ENCODE data around the gene ZXDB. TPM values are rescaled to one million over a fixed set of nuclear protein-coding genes. Genes with fewer than 3 reads are reported as not detected.

ZXDB gene
- total RNA-seq, 2 donors from 2014 or later, result 10.7 to 14.4 TPM

GRCh38 chrX:57643698-57644097, 51.9 kb downstream of the ZXDB start:
- no peak overlapping the region for H3K27ac ChIP-seq
- no peak for DNase-seq (ENCODE audit: low spot score)
- TF ChIP-seq POLR2AphosphoS5 (IDR thresholded peaks at IDR 0.05) (no peak), CTCF (IDR thresholded peaks at IDR 0.05) (no peak), POLR2A (IDR thresholded peaks at IDR 0.05) (no peak)
- no peaks in the 10 kb centered on the region for H3K9me3 ChIP-seq
- H3K4me3 ChIP-seq, result no peak overlapping the region
- no peaks in the 10 kb centered on the region for H3K4me1 ChIP-seq (replicated peaks)
- H3K36me3 ChIP-seq, result no peaks in the 10 kb centered on the region
- intact Hi-C loops (cut with DNase I), result no loop called here
- H3K27me3 ChIP-seq (replicated peaks; ENCODE audit: insufficient read depth), result no peaks in the 10 kb centered on the region
- 56% methylated on average over 1 of the region's 1 CpG for WGBS

- Histone ChIP-seq H3K9me3 (no peaks in the 10 kb centered on the region), H3K4me1 (replicated peaks) (no peaks in the 10 kb centered on the region), H3K27me3 (replicated peaks; ENCODE audit: insufficient read depth) (no peaks in the 10 kb centered on the region), H3K4me3 (no peak overlapping the region), H3K27ac (no peak overlapping the region), H3K36me3 (no peaks in the 10 kb centered on the region)
- TF ChIP-seq POLR2A (IDR thresholded peaks at IDR 0.05), result no peak
- TF ChIP-seq CTCF (IDR thresholded peaks at IDR 0.05), result no peak
- no peak for TF ChIP-seq POLR2AphosphoS5 (IDR thresholded peaks at IDR 0.05)
- intact Hi-C loops (cut with DNase I), result no loop called here
- DNase-seq (ENCODE audit: low spot score), result no peak
Measured at GRCh38 chrX:57647020-57647419, 55.2 kb downstream of the ZXDB start.

Other genes starting within 250 kb of the ZXDB start
- under 1 TPM in 1 of 2 donors, not detected in 1; 0.57 TPM for gene NLRP2B, start 88.2 kb downstream of the ZXDB start, total RNA-seq